Right ventricle myocardium inferior (tissue), 1 donor: ENCODE measurements around the gene NFS1. TPM values are rescaled to one million over a fixed set of nuclear protein-coding genes. Genes with fewer than 3 reads are reported as not detected.
"Not testable (repeated sequence)": the region's sequence is repeated elsewhere in the genome, so short reads cannot be mapped to it uniquely, and the experiment has no call there.

ENCODE experiments used
- ATAC-seq: fragments of 200-7000 bp; cut with Tn5 transposase; one replicate; pipeline ENCODE4 v1.9.1; 2020; ENCODE audit warnings: mild to moderate bottlenecking, moderate library complexity
- DNase-seq: peaks from one replicate; pipeline ENCODE4 v3.0.0; 2021; ENCODE audit errors: missing footprints
- intact Hi-C: fragments of 100-400 bp; cut with DNase I; formaldehyde crosslinking; loops from one replicate; pipeline ENCODE4 v1.11.0; 2022
- long read RNA-seq: library from polyadenylated mRNA; unstranded; transcript quantifications from one replicate; pipeline ENCODE4 v2.0.0, GENCODE V29; 2021
- total RNA-seq: library from RNA; stranded (reverse); fragmentation: NEBNext Ultra II Directional; extraction: Animal tissue kit (Norgen Biotek cat#: 25700); gene quantifications from one replicate; pipeline ENCODE4 v1.2.1, GENCODE V29; 2021
- donor health status: DM: no; HTN: yes; CAD: no; lungs with severe emphysema.

The NFS1 gene
- total RNA-seq = 54.3 TPM
- long read RNA-seq, transcript NFS1-203 (13 exons, 3,012 nt) = major isoform, 48 of 63 reads
- long read RNA-seq, partial matches to known transcripts = 13 of 63 reads
- long read RNA-seq, other reads (novel, unspliced or antisense) = 0 of 63 reads

DNA sequence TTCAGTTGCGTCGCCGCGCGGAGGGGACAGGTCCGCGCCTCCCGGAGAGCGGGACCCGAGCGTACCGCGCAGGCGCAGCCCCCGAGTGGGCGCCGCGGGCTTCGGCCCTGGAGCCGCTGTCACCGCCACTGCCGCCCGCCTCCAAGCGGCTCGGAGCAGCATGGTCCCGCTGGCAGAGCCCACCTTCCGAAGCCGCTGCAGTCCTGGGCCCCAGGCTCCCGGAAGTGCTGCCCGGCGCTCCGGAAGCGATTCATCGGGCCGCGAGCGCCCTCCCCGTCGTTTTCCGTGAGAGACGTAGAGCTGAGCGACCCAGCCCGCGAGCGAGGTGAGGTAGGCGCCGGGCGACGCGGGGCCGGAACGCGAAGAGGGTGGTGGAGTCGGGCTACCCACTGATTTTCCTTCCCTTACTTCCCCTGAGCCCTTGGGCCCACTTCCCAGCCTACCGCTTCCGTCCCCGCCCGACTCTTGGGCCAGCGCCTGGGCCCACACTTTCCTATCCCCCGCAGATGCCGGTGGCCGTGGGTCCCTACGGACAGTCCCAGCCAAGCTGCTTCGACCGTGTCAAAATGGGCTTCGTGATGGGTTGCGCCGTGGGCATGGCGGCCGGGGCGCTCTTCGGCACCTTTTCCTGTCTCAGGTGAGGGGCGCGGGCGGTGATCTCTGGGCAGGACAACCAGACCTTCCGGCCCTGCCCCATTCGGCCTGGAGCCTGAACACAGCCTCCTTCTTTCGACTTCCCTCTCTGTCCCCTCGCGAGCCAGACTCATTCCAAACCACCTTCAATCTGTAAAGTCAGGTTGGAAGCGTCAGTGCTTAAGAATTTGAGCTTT lies at the start of gene NFS1, which contains the start of gene ROMO1:
NFS1 (minus strand) TSS at position 226 of the 830 bp plus-strand sequence; CDS start at position 162, 64 bp downstream.
ROMO1 (plus strand) TSS at position 279 of the 830 bp plus-strand sequence; CDS start at position 507, 228 bp downstream.
- ATAC-seq = peak; percentile 95
- intact Hi-C loops = loop anchor here (2.0 to 5.0 kb wide), 2 partner anchors 35 to 97 kb away; partner anchors contain the start of genes CPNE1 and RBM12

DNA sequence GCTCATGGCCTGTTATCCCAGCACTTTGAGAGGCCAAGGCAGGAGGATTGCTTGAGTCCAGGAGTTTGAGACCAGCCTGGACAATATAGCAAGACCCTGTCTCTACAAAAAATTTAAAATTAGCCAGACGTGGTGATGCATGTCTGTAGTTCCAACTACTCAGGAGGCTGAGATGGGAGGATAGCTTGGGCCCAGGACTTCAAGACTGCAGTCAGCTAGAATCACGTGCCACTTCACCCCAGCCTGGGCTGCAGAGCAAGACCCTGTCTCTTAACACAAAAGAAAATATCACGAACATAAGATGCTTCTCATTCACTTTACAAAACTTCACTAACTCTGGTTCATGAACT lies 45.3 kb upstream of the NFS1 start:
- not testable (repeated sequence) for DNase-seq, ATAC-seq
- intact Hi-C loops = loop anchor here (5.0 kb wide), 1 partner anchor 202 kb away; the partner anchor contains the start of gene ERGIC3

More for the DNA sequence above, at the start of gene NFS1, which contains the start of gene ROMO1:
- peak; percentile 95 for DNase-seq

DNA sequence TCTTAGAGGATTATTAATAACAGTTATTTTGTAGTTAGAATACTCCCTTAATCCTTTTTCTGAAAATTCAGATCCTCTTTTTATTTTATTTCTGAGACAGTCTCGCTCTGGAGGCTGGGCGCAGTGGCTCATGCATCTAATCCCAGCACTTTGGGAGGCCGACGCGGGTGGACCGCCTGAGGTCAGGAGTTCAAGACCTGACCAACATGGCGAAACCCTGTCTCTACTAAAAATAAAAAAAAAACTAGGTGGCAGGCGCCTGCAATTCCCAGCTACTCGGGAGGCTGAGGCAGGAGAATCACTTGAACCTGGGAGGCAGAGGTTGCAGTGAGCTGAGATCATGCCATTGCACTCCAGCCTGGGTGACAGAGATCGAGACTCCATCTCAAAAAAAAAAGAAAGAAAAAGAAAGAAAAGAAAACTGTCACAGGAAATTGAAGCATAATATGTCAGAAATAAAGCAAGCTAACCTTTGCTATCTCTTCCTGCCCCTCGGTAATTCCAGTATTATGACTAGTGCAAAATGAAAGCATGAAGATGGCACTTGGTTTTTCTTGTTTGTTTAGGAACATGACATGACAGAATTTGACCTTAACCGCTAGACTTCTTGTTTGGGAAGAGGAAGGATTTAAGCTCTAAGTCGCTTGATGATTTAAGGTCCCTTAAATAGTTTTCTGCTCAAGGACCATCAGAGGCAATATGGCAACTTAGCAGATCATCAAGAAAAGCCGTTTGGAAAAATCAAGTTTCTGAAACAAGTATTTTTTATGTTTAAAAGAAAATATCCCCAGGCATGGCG lies 44.7 kb upstream of the NFS1 start:
- ATAC-seq = no peak
- intact Hi-C loops = loop anchor here (5.0 kb wide), 1 partner anchor 202 kb away; the partner anchor contains the start of gene ERGIC3
- no peak for DNase-seq

DNA sequence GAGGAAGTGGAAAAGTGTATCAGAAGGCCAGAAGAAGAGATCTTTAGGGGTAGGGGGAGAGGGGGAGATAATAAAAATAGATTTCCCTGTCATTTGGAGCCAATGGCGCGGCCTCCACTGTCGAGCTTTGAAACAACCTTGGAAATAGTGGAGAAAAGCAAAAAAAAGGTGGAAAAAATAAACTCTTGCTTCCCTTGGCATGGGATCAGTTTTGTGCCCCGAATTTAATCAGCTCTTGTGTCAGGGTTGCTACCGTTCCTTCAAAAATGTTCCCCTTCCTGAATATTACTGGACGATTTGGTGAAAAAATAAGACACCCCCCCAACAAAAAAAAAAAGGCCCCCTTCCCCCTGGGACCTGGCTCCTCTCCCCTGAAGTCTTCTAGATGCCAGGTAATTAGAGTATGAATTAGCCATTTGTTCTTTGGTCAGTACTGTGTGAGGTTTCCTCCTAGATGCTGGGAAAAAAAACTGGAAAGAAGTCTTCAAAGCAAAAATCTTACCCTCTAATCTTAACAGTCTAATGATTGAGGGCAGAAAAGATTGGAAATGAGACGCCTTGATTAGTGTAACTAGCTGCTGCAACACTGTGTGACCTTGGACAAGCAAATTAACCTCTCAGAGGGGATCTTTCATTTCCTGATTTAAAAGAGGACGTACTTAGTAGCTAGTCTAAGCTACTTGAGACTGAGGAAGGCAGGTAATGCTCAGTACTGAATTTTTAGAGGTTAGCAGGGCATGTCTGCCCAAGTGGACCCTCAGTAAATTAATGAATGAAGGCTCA lies 43.8 kb upstream of the NFS1 start:
- no peak for ATAC-seq
- no peak for DNase-seq
- intact Hi-C loops = loop anchor here (1.0 to 5.0 kb wide), 3 partner anchors 28 to 201 kb away; partner anchors contain the start of gene ERGIC3

DNA sequence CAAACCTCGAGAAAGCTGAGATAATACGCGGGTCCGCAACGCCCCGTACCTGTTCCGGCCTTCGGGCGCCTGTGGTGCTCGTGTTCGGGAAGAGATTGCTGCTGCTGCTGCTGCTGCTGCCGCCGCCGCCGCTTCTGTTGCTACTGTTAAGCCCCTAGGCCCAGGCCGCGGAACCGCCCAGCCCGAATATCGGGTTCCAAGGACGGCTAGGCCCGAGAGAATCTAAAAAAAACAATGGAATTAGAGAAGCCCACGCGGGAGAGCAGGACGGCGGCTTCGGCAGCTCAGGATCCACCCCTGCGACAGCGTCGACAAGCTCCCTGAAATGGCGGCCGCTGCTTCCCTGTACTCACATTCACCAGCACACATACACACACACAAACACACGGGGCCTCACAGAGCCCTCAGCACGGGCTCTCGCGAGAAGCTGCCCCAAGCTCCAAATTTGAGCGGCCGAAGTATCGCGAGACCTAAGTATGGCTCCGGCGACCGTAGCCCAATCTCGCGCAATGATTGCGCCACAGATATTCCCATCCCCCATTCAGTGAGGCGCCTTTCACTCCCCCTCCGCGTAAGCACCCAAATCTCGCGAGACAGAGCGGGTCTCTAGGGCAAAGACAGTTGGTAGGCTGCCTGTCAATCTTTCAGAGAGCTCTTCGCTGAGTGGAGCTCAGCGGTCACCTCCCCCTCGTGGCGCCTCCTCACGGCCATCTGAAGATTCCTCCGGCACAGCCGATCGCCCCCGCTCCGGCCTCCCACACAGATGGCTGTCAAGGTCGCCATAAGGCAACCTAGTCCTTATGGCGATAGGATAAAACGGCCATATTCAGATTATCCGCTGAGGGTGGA lies 43.0 kb upstream of the NFS1 start, which contains the start of gene RBM39:
RBM39 (minus strand) TSS at position 369 of the 849 bp plus-strand sequence. CDS start 1,386 bp downstream, outside the sequence.
- ATAC-seq (peak; percentile 96), DNase-seq (peak; percentile 100)
- intact Hi-C loops = loop anchor here (1.0 to 5.0 kb wide), 3 partner anchors 29 to 200 kb away; partner anchors contain the start of gene ERGIC3

DNA sequence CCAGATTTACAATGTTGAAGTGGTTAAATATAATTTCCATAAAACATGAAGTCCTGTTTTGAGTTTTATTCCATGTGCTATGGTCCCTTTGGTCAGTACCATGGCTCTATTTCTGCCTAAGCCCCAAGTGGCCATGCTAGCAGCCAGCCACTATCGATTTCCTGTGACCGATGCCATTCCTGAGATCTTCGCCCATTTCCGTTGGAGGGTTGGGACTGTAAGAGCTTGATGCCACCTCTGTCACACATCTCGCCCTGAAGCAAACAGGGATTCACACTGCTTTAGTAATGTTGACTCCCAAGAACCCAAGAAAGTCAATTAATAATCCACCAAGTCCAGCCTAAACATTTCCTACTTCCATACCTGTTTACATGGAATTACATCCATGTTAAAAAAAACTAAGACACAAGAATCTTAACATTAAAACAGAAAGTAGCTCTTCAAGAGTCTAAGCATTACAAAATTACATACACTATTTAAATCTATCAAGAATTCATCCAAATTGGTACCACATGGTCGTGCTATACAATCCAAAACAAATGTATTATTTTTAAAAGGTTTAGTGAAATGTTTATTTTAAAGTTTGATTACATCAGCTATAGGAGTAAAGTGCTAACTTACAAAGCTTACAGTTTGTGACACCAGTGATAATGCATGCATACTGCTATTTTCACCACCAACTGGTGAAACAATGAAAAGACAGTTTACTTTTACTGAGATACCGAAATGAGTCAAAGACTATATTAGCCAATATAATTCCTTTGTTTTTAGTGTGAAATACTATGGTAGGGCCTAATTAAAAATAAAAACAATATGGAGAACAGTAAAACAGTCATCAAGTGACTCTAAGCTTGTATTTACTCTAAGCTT lies 40.4 kb upstream of the NFS1 start:
- intact Hi-C loops = loop anchor here (5.0 to 10.0 kb wide), 3 partner anchors 37 to 275 kb away; partner anchors contain the start of gene ERGIC3
- DNase-seq = no peak
- ATAC-seq = no peak

DNA sequence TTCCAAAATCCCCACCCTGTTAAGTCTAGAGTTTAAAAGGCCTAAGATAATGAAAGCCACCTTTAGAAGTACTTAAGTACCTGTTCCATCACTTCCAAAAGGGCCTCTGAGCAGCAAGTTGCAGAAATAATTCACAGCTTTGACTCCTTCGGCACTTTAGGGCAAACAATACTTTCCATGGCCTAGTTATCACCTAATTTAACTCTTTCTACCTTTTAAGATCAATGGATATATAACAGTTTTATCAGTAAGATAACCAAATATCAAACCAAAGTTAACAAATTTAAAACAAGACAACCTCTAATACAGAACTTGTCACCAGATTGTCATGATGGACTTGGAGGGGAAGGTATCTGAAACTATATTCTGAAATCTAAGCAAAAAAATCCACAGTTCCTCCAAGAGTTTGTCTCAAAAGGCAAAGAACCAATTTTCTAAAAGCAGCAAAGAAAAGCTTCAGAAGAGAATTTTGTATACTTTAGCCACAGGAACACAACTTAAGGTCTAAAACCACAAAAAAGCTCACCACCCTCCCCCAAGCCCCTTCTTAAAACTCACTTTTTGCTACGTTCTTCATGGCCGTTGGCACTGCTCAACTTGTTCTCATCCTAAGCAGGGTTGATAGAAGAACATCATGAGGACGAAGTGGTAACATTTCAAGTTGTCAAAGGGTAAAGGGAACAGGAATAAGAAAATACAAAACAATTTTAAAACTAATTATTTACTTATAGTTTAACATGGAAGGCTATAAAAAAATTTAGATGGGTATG lies 39.4 kb upstream of the NFS1 start:
- DNase-seq (no peak), ATAC-seq (no peak)
- intact Hi-C loops = loop anchor here (5.0 to 10.0 kb wide), 2 partner anchors 36 to 274 kb away; no protein-coding TSS in a partner anchor

DNA sequence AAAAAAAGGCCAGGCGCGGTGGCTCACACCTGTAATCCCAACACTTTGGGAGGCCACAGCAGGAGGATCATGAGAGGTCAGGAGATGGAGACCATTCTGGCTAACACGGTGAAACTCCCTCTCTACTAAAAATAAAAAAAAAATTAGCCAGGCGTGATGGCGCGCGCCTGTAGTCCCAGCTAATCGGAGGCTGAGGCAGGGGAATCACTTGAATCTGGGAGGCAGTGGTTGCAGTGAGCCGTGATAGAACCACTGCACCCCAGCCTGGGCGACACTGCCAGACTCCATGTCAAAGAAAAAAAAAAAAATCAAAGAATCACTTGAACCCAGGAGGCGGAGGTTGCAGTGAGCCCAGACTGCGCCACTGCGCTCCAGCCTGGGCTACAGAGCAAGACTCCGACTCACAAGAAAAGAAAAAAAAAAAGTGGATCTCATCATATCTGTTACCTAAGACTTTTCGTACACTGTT lies 38.7 kb upstream of the NFS1 start:
- no peak for DNase-seq
- intact Hi-C loops = loop anchor here (5.0 to 10.0 kb wide), 2 partner anchors 36 to 273 kb away; no protein-coding TSS in a partner anchor
- ATAC-seq = no peak

DNA sequence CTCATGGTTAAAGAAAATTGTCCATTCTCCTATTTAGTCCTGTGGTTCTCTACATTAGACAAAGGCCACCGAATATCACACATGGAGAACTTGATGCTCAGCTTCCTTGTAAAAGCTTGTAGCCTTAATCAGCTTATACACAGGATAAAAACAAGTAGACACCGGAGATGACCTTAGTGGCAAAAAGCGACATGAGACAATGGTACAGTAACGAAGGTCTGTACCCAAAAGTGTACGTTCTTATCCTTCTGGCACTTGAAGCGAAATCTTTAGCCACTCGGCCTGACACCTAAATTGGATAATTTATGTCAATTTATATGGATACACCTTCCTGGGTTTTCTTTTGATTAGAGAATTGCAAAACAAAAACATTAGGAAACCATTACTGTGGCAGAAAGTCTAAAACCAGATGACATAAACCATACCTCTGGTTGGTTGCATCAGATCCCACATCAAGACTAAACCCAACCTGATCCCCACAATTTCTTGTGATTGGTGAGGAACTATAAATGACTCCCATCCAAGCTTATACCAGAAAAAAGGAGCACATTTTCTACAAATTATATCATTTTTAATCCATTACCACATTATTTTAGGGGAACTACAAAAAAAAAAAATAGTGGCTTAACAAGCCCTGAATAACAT lies 36.8 kb upstream of the NFS1 start:
- intact Hi-C loops = loop anchor here (5.0 to 10.0 kb wide), 2 partner anchors 34 to 271 kb away; no protein-coding TSS in a partner anchor
- DNase-seq (no peak), ATAC-seq (no peak)

DNA sequence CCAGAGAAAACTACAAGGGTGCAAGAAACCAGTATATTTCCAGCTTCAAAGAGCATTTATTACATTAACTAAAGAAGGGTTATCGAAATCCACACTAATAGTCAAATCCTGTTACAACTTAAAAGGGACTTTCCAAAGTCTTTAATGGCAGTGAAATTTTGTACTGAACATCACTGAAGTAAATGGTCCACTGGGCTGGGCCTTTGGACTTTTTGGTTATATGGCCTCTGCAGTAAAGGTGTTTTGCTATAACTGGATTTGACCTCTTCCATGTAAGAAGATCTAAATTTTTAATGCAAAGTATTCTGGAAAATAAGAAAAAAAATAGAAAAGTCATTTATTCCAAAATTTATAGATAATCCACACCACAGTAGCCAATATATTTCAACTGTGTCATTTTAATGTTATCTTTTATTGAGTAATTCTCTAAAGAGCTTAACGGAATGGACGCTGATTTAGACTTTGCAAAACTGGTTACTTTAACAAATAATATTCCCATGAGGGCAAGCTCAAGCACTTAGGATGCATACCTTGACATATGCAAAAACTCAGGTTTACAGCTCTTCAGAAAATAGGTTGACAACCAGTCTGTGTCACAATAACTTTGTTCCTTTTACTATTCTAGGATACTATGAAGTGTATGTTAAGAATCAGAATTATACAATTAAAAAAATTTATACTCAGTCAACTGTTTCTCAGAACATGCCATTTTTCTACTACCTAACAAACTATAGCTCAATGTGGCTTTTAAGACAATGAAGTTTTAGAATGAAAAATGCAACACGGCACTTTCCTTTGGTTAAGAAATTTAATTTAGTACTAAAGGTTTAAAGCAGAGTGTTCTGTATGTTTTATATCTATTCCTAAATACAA lies 35.9 kb upstream of the NFS1 start:
- intact Hi-C loops = loop anchor here (5.0 to 10.0 kb wide), 2 partner anchors 33 to 270 kb away; no protein-coding TSS in a partner anchor
- DNase-seq (no peak), ATAC-seq (no peak)

DNA sequence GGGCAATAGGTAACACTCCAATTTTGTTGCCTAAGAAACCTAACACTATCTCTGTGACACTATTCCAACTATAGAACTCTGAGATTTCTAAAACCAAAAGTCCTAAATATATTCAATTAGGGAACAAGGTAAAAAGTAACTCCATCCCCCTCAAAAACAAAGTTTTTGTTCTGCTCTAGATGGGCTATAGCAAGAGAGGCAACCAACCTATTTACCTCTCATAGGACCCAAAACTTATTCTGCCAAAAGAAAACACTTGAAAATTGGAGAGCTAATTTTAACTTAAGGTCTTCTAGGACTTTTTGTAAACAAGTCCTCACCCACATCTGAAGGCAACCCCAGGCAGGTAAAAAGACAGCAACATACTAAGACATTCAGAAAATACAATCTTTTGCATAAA lies 35.2 kb upstream of the NFS1 start:
- intact Hi-C loops = loop anchor here (10.0 kb wide), 1 partner anchor 270 kb away; no protein-coding TSS in a partner anchor
- DNase-seq = no peak
- ATAC-seq = no peak

DNA sequence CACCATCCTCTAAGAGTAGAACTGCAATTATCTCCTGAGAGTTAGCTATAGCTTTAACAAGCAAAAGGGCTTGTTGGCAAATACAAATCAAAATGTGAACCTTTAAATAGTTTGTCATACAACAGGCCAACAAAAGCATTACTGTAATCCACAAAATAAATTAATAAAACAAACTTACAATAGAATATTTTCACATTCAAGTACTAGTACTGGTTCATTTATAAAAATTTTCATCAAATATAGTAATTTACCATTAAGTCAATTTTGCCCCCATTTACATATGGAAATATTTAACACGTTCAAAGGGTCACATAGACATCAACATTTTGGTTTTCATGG lies 33.5 kb upstream of the NFS1 start:
- DNase-seq (no peak), ATAC-seq (no peak)
- intact Hi-C loops = loop anchor here (10.0 kb wide), 1 partner anchor 268 kb away; no protein-coding TSS in a partner anchor

DNA sequence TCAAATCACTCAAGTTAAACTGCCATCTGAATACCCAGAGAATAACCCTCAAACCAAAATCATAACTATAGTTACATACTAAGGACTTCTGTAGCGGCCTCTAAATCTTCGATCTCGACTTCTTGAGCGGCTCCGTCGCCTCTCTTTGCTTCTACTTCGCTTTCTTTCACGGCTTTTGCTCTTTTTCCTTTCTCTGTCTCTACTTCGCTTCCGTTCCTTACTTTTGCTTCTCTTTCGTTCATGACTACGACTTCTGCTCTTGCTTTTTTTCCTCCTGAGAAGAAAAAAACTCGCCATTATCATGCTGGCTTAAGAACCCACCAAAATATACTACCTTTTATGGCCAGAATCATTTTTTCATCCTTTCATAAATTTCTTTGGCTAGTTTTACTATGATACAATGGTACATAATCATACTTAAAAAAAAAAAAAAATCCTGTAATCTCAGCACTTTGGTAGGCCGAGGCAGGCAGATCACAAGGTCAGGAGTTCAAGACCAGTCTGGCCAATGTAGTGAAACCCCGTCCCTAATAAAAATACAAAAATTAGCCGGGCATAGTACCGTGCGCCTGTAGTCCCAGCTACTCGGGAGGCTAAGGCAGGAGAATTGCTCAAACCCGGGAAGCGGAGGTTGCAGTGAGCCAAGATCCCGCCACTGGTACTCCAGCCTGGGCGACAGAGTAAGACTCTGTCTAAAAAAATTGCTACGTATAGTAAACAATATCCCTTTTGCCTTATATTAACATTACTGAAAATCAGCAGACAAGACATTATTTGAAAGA lies 32.9 kb upstream of the NFS1 start:
- intact Hi-C loops = loop anchor here (10.0 kb wide), 1 partner anchor 267 kb away; no protein-coding TSS in a partner anchor
- DNase-seq = no peak
- no peak for ATAC-seq
